Glomerular visceral epithelial cell (primary cell): ENCODE data around the gene CSTB.

ENCODE experiments used
- DNase-seq: peaks from one replicate; pipeline ENCODE4 v3.0.0-alpha.2; 2016; ENCODE audit errors: extremely low spot score

Gene CSTB

DNA sequence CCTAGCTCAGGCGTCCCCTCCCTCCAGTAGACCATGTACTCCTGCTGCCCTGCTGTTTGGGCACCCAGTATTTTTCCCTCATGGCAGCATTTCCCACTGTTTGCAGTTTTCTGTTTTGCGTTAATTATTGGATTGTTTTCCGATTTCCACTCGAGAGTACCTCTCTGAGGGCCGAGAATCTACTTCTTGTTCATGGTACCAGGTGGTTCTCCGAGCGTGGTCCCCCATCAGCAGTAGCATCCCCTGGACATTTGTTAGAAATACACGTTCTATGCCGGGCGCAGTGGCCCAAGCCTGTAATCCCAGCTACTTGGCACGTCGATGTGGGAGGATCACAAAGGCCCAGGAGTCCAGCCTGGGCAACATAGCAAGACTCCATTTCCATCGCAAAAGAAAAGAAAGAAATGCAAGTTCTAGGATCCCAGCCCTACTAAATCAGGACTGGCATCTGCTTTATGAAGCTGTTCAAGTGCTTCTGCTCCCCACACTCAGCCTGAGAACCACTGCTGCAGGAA is 14.0 kb upstream of the CSTB start:
- DNase-seq = no peak

DNA sequence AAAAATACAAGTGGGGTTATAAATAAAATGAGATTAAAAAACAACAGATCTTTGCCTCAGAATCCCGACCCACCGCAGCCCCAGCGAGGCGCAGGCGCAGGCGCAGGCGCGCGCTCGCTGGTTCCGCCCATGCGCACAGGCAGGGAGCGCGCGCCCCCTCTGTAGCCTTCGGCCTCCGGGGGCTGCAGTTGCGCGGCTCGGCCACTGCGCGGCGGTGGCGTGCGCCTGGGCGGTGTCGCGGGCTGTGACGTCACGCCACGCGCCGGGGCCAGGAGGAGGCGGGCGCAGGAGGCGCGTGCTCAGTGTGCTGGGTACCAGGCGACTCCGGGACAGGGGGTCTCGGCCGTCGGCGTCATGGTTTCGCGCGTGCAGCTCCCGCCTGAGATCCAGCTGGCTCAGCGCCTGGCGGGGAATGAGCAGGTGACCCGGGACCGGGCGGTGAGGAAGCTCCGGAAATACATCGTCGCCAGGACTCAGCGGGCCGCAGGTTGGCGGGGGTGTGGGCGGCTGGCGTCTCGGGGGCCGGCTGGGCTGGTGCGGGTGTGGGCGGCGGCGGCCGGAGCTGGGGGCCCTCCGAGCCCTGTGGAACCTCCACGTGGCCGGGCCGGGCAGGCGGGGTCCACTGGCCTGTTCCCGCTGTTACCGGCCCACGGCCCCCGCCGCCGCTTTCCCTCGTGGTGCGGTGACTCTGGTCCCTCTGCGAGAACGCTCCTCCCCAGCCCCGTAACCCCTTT is 13.3 kb upstream of the CSTB start, which contains the start of gene RRP1:
TSS of gene RRP1 (plus strand) at position 302 of the 734 bp plus-strand sequence. CDS start at position 355, 53 bp downstream.
- DNase-seq = peak; percentile 92

DNA sequence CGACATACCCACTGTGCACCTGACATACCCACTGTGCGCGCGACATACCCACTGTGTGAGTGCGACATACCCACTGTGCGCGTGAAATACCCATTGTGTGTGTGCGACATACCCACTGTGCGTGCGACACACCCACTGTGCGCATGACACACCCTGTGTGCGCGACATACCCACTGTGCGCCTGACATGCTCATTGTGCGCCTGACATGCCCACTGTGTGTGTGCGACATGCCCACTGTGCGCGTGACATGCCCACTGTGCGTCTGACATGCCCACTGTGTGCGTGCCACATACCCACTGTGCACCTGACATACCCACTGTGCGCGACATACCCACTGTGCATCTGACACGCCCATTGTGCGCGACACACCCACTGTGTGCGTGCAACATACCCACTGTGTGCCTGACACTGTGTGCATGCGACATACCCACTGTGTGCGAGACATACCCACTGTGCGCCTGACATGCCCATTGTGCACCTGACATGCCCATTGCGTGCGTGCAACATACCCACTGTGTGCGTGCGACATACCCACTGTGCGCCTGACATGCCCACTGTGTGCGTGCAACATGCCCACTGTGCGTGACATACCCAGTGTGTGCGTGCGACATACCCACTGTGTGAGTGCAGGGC is 10.8 kb upstream of the CSTB start:
- DNase-seq = no peak

DNA sequence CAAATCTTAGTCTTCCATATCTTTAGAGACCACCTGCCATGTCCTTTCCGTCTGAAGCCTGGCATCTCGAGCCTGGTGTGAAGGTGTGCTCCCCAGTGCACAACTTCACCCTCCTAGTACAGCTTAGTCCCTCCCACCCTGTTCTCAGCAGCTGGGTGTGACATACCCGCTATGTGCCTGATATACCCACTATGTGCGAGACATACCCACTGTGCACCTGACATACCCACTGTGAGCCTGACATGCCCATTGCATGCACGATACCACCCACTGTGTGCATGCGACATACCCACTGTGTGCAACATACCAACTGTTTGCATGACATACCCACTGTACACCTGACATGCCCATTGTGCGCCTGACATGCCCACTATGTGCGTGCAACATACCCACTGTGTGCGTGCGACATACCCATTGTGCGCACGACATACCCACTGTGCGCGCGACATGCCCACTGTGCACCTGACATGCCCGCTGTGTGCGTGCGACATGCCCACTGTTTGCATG is 10.2 kb upstream of the CSTB start:
- DNase-seq = no peak

DNA sequence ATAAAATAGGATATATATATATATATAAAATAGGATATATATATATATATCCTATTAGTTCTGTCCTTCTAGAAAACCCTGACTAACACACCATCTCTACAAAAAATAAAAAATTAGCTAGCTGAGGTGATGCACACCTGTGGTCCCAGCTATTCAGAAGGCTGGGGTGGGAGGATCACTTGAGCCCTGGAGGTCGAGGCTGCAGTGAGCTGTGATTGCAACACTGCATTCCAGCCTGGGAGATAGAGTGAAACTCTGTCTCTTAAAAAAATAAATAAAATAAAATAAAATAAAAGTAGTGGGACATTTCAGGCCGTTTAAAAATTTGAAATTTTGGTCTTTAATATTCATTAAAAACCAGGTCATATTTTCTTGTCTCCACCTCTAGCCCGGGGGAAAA is 9.0 kb upstream of the CSTB start:
- DNase-seq = no peak

DNA sequence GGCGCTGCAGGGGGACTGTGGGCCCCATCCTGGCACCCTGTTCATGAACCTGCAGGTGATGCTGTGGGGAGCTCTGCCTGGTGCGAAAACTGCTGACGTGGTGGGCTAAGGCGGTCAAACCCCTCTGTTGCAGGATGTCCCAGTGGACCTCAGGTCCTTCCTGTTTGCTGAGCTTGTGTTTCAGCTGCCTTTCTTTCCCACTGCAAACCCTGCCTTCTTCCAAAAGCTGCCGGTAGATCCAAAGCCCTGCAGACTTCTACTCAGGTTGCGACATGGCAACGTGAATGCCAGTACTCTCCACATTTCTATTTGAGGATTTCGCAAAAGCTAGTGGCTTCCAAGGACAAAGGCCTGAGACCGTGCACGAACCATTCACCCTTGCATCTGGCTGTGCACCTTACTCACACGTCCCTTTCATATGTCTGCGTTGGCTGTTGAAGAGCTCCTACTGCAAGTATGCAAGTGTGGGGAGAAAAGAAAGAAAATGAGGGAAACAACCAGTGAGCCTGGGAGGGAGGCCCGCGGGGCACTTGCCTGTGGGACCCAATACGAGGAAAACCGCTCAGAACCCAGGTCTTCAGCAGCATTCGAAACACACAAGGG is 7.1 kb upstream of the CSTB start:
- DNase-seq = no peak

DNA sequence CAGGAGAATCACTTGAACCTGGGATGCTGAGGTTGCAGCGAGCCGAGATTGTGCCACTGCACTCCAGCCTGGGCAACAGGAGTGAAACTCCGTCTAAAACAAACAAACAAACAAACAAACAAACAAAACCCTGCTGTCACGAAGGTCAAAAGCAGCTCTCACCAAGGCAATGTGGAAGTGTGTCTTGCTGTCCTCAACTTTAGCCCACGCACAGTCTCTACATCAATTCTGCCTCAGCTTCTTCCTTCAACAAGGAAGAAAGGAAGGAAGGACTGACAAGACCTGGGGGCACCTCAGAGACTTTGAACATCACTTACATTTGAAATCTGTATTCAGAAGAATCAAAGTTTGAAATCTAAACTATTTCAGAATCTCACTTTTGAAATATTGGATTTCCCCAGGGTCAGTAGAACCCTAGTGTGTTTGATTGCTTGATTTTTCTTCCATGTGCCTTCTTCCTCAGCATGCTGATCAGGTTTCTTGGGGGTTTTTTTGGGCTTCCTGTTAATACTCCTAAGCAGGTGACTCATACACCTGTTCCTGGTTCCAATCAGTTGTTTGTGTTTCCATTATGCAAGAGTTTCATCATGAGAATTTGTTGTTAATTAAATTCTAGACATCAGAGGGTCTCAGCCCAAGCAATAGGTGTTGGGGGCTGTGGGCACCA is 6.5 kb upstream of the CSTB start:
- DNase-seq = no peak

DNA sequence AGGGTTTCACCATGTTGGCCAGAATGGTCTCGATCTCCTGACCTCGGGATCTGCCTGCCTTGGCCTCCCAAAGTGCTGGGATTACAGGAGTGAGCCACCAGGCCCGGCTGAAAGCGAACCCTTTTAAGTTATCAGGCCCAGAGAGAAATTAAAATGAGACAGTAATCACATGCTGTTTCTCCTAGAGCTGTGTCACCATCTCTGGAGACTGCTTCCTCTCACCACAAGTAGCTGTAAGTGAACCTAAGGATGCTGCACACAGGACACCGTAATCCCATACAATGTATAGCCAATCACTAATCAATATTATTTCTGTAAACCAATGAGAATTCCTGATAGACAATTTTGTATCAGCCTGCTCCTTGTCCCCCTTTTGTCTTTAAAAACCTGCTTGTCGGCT is 5.7 kb upstream of the CSTB start:
- no peak for DNase-seq

DNA sequence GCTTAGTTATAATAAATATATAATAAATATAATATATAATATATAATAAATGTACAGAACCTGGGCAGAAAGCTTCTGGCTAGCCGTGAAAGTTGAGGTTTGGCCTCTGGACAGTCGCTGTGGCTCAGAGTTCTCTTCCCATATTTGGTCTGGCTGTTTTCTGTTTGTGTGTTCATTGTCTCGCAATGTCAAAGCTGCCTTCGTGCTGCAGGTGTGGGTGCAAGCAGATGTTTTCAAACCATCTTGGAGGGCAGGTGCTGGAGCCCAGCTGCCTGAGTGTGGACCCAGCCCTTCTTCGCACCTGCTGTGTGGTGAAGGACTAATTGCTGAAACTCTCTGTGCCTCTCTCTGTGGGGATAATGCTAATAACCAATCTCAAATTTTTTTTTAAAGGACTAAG is 3.6 kb upstream of the CSTB start:
- DNase-seq = no peak

DNA sequence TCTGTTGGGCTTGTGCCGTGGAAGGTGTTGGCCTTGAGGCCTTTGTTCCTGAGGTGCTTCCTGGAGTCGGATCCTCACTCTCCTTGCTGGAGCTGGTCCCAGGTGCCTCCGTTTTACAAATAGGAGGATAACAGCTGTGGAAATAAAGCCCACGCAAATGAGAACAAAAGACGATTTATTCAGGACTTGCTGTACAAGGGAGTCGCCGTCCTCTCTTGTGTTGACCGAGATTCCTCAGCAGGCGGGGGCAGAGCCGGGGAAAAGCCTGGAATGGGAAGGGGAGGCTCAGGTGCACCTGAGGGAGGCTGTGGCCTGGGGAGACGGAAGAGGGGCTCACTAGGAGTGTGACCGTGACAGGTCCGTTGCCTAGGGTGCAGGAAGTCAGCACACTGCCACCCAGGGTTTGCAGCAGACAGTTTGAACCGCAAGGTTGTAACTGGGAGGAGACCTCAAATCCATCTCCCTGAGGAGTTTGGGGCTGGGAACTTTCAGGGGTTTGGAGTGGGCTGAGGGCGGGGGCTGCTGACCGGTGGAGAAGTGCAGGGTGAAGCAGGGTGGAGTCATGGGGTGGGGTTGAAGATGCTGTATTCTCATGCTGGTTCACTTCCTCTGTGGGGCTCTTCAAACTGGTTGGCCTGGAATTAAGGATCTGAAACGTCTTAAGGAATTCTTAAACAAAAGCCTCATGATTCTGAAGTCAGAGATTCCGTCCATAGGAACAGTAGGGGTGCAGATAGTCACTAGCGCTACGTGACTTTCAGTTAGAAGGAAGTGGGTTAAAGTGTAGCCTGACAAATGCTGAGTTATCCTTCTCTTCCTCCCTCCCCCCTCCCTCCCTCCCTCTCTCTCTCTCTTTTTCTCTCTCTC is 2.6 kb upstream of the CSTB start:
- no peak for DNase-seq

DNA sequence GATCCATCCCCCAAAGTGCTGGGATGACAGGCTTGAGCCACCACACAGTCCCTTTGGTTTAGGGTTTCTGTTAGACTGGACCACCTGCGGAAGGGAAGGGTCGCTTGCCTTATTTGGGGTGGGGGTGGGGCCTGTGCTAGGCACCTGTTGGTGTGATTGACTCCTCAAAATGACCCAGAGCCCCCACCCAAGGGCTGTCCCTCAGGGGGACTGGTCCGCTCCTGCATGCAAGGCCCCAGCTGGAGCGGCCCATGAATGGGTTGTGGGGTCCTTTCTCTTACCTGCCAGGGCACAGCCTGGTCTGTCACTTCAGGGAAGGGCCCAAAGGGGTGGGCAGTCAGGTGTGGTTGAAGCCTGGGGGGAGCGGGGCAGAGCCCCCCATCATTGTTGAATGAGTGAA is 1.8 kb upstream of the CSTB start:
- DNase-seq = no peak

DNA sequence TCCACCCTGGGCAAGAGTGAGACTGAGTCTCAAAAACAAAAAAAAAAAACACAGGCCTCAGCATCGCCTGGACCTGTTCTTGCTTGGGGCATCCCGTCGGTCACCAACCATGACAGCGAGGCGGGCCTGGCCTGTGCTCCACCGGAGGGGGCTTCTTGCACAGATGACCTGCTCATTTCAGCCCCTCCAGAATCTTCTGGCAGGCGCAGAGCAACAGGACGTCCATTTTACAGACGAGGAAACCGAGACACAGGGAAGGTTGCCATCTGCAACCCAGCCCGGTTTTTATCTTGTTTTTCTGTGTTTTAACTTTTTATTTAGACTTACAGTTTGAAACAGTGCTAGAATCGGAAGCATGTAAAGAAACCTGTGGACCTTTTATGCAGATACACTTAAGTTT is 918 bp downstream of the CSTB start:
- DNase-seq = no peak

DNA sequence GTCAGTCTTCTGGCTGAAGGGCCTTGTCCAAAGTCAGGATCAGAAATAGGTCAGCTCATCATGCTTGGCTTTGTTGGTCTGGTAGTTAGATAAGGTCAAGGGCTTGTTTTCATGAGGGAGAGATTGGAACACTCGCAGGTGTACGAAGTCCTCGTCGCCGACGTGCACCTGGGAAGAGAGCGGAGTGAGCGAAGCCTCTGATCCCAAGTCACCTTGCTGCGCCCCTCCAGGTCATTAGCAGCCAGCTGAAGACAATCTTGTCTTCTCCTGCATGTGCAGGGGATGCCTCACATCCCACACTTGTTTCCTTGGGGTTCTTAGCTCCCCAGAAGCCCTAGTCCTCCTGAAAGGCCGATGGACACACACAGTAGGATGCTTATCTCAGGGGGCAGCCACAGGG is 1.9 kb downstream of the CSTB start:
- DNase-seq = no peak

DNA sequence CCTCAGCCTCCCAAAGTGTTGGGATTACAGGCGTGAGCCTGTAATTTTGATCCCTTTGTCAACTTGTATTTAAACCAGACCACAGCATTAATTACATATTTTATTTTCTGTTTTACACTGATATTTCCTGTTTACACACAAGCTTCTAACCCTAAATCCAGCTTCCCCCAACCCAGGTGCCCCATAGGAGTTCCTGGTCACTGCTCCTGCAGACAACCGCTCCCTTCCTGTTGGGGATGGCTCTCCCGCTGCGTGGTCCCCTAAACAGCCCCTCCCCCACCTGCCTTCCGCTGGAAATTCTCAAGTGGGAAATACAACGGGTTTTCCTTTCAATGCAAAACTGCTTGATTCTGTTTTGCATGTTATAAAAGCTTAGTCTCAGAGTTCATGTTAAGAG is 3.7 kb downstream of the CSTB start:
- no peak for DNase-seq

DNA sequence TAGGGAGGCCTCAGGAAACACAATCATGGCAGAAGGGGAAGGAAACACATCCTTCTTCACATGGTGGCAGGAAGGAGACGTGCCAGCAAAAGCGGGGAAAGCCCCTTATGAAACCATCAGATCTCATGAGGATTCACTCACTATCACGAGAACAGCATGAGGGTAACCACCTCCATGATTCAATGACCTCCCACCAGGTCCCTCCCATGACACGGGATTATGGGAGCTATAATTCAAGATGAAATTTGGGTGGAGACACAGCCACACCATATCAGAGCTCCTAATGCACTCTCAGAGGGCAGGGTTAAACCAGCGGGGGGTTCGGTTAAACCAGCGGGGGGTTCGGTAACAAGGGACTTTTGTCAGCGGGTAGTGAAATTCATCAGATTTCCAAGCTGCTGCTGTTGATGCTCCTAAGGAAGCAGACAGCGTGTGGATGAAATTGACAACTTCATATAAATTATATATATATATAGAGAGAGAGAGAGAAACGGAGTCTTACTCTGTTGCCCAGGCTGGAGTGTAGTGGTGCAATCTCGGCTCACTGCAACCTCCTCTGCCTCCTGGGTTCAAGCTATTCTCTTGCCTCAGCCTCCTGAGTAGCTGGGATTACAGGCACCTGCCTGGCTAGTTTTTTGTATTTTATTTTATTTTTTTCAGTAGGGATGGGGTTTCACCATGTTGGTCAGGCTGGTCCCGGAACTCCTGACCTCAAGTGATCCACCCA is 4.2 kb downstream of the CSTB start:
- DNase-seq = no peak

DNA sequence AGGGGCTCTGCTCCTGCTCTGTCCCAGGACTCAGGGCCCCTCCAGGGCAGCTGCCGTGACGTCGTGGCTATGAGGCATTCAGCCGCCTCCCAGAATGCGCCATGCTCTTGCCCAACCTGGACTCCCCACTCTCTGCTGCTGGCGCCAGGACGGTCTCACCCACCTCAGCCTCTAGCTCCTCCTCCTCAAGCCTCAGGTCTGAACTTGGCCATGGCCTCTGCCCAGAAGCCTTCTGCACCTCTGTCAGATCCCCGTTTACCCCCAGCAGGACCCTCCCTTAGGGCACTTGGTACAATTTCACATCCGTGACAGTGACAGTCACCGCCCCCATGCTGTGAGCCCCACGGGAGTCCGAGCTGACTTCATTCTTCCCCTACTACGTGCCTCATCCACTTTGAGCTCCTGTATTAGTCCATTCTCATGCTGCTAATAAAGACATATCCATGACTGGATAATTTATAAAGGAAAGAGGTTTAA is 4.9 kb downstream of the CSTB start:
- no peak for DNase-seq

DNA sequence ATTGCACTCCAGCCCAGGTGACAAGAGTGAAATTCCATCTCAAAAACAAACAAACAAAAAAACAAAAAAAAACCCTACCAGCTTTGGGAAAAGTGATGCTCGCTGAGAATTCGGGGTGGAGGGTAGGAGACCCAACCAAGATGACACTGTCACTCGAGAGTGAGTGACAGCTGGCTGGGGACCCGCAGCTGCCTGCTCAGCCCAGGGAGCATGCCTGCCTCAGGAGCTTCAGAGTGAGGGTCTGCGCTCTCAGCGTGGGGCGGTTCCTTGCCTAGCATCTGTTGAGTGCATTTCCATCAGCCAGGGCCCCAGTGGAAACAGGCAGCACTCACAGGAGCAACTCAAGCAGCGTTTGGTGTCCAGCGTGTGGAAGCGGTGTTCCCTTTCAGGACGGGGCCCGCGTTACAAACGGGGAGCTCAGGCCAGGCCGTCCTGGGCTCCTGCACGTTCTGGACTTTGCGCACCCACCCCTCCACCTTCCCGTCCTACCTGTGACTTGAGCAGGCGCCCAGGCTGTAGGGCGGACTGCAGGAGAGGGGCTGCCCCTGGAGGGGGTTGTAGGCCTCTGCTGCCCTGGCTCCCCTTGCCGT is 5.9 kb downstream of the CSTB start:
- DNase-seq = no peak

DNA sequence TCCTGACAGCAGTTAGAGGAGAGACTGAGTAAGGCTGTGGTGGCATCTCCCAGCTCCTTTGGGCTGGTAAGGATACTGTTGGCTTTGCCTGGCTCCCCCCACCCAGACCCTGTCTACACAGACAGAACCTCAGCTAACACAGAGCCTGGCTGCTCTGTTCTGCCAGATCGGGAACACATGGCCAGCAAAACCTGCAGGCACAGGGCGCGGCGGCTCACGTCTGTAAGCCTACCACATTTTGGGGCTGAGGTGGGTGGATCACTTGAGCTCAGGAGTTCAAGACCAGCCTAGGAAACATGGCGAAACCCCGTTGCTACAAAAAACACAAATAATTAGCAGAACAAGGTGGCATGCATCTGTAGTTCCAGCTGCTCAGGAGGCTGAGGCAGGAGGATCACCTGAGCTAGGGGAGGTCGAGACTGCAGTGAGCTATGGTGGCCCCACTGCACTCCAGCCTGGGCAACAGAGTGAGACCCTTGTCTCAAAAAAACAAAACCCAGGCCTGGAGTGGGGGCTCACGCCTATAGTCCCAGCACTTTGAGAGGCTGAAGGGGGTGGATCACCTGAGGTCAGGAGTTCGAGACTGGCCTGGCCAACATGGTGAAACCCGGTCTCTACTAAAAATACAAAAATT is 6.7 kb downstream of the CSTB start:
- no peak for DNase-seq

DNA sequence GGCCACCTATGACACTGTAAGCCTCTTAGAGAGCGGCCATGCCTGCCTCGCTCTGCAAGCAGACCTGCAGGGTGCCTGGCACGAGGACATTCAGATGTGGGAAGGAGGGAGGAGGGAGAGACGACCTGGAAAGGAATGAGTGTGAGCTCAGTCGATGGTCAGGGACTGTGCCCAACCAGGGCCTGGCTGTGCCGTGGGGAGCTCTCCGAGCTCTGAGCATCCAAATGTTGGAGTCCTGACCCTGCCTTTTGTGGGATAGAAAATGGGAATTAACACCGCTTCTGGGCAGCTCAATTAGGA is 7.3 kb downstream of the CSTB start:
- DNase-seq = no peak
